Measurements from ENCODE around the gene TEX19.
"Not testable (repeated sequence)": the region's sequence is repeated elsewhere in the genome, so short reads cannot be mapped to it uniquely, and the experiment has no call there.

DNA sequence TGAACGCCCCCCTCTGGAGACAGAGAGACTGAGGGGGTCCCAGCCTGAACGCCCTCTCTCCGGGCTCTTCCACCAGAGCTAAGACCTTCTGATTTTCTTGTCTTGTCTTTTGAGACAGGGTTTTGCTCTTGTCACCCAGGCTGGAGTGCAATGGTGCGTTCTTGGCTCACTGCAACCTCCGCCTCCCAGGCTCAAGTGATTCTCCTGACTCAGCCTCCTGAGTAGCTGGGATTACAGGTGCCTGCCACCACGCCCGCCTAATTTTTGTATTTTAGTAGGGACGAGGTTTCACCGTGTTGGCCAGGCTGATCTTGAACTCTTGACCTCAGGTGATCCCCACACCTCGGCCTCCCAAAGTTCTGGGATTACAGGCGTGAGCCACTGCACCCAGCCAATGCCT lies 11.1 kb upstream of the TEX19 start:
- TF ChIP-seq, protein P1, sequence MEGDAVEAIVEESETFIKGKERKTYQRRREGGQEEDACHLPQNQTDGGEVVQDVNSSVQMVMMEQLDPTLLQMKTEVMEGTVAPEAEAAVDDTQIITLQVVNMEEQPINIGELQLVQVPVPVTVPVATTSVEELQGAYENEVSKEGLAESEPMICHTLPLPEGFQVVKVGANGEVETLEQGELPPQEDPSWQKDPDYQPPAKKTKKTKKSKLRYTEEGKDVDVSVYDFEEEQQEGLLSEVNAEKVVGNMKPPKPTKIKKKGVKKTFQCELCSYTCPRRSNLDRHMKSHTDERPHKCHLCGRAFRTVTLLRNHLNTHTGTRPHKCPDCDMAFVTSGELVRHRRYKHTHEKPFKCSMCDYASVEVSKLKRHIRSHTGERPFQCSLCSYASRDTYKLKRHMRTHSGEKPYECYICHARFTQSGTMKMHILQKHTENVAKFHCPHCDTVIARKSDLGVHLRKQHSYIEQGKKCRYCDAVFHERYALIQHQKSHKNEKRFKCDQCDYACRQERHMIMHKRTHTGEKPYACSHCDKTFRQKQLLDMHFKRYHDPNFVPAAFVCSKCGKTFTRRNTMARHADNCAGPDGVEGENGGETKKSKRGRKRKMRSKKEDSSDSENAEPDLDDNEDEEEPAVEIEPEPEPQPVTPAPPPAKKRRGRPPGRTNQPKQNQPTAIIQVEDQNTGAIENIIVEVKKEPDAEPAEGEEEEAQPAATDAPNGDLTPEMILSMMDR (IDR thresholded peaks at IDR 0.05), result not testable (repeated sequence)
- not testable (repeated sequence) for TF ChIP-seq POLR2A (IDR thresholded peaks at IDR 0.05)
